NK-92 (cell line): Measurements from ENCODE around the gene PRR18.
"Not testable (repeated sequence)": the region's sequence is repeated elsewhere in the genome, so short reads cannot be mapped to it uniquely, and the experiment has no call there.

Experiments used
- DNase-seq: peaks from one replicate; lab custom pipeline; 2025; ENCODE audit not compliant: unreplicated experiment; lab: John Stamatoyannopoulos, UW

Gene PRR18, protein sequence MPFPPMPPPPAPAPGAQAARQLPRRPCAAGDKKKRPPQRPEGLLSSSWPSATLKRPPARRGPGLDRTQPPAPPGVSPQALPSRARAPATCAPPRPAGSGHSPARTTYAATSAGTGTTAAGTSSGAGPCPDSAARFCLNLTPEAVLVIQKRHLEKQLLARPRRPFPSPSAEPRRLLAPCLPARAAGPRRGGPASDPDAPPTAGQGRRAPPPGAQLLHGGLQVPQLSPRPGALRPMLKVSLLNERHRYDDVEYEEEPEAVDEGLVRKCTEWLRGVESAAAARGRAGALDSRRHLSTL

GRCh38 chr6:166308033-166308768 is at the start of gene PRR18:
PRR18 (minus strand) TSS chr6:166308392; CDS start chr6:166308142, 250 bp downstream.
- no peak for DNase-seq

DNA sequence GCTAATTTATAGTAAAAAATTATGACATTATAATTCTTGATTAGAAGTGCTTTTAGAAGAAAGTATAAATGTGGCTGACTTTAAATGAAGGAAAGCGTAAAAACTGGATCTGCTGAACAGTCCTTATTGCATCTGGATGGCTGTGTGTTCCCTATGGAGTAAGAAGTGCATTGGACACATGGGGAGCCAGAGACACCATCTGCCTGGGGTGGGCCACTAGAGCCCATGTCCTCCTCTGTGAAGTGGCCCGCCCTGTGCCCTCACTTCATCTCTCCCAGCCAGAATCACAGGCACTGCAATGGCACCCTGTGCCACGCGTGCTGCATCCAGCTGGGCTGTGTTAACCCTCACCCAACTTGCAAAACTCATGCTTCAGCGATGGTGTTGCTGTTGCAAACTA is 47.4 kb upstream of the PRR18 start:
- DNase-seq: no peak

- DNase-seq: no peak
Measured at GRCh38 chr6:166354965-166355364, 46.8 kb upstream of the PRR18 start.

GRCh38 chr6:166354143-166354542 is 46.0 kb upstream of the PRR18 start:
- no peak for DNase-seq

DNA sequence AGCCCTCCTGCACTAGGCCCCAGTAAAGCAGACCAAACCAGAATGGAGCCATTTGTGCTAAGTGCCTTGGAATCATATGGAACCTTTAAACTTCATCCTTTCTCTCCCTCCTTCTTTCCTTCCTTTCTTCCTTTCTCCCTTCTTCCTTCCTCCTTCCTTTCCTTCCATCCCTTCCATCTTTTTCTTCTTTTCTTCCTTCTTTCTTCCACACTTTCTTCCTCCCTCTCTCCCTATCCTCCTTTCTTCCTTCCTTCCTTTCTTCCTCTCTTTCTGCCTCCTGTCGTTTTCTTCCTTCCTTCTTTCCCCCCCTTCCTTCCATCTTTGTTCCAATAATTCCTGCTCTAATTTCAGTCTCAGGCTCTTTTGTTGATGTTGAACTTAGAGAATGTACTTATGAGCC is 45.3 kb upstream of the PRR18 start:
- no peak for DNase-seq

DNA sequence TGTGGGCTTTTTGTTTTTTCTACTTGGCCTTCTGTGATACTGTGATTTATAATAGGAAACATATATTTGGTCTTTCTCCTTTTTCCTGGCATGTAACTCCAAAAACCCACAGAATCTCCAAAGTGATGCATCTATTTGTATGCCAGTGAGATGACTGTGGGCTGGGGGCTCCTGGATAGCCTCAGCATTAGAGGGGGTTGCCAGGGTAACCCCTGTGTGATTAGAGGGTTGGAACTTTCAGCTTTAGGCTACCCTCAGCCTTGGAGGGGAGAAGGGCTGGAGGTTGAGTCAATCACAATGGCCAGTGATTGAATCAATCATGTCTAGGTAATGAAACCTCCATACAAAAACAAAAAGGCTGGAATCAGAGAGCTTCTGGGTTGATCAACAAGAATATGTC is 44.7 kb upstream of the PRR18 start:
- DNase-seq: no peak

- no peak for DNase-seq
Measured at GRCh38 chr6:166351715-166352285, 43.6 kb upstream of the PRR18 start.

DNA sequence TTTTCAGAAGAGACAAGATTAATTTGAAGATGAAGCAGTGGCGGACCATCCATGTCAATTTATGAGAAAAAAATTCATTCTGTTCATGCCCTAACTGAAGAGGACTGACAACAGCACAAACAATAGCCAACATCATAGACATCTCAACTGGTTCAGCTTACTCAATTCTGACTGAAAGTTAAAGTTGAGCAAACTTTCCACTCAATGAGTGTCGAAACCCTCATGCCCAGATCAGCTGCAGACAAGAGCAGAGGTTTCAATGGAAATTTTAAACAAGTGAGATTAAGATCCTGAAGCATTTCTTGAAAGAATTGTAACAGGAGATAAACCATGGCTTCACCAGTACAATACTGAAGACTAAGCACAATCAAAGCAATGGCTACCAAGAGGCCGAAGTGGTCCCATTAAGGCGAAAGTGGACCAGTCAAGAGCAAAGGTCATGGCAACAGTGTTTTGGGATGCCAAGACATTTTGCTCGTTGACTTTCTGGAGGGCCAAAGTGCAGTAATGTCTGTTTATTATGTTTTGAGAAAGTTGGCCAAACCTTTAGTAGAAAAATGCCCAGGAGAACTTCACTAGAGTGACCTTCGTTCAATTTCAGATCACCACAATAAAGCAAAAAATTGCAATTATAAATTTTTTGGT is 40.2 kb upstream of the PRR18 start:
- DNase-seq: no peak

DNA sequence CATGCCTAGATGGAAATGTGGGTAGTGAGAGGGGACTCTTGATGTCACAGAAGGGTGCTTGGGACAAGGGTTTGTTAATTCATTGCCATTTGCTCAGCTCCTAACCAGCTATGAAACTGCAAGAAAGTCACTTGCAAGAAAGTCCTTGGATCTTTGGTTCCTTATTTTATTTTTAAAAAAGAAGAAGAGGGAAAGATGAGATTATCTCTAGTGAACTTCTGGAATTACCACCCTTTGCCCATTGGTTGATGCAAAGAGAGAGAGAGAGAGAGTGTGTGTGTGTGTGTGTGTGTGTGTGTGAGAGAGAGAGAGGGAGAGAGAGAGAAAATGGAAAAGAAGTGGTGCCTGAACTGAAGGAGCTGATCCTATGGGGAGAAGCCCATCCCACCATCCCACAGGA is 38.8 kb upstream of the PRR18 start:
- DNase-seq: no peak

- no peak for DNase-seq
Measured at GRCh38 chr6:166346449-166346848, 38.3 kb upstream of the PRR18 start.

DNA sequence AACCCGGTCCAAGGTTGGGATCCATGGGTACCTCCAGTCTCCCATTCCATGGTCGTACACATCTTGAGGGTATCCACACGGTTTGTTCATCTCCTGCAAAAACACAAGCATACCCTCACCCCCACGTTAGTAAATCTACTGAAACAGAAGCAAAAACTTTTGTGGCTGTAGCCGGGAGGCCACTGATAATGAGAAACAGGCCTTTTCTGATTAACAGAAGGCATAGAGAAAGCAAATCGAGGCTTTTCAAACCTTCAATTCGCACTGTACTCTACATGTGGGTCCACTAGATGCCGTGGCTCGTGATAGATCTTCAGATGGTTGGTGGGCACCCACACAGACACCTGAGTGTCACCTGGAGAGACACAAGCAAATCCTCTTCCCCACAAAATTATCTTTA is 37.5 kb upstream of the PRR18 start:
- not testable (repeated sequence) for DNase-seq

- not testable (repeated sequence) for DNase-seq
Measured at GRCh38 chr6:166344921-166345320, 36.7 kb upstream of the PRR18 start.

DNA sequence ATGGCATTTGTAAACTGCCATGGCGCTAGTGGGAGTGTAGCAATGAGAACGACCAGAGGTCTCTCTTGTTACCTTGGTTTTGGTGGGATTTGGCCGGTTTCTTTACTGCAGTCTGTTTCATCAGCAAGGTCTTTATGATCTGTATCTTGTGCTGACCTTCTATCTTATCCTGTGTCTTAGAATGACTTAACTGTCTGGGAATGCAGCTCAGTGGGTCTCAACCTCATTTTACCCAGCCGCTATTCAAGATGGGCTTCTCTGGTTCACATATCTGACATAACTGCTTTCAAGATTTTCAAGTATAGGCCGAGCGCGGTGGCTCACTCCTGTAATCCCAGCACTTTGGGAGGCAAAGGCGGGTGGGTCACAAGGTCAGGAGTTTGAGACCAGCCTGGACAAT is 36.0 kb upstream of the PRR18 start:
- DNase-seq: no peak

DNA sequence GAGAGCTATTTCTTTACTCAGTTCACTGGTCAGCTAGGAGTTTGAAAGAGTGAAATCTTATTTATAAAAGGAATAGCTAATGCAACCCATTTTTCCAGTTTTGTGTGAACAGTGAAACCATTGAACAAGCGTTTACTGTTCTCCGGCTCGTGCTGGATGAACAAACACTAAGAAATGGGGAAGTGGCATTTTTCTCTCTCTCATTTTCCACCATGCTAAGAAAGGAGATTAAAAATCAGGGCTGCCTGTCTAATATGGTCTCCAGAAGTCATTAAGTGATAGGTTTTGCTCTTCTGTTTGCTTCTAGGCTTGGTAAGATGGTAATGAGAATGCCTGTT is 34.9 kb upstream of the PRR18 start:
- no peak for DNase-seq

DNA sequence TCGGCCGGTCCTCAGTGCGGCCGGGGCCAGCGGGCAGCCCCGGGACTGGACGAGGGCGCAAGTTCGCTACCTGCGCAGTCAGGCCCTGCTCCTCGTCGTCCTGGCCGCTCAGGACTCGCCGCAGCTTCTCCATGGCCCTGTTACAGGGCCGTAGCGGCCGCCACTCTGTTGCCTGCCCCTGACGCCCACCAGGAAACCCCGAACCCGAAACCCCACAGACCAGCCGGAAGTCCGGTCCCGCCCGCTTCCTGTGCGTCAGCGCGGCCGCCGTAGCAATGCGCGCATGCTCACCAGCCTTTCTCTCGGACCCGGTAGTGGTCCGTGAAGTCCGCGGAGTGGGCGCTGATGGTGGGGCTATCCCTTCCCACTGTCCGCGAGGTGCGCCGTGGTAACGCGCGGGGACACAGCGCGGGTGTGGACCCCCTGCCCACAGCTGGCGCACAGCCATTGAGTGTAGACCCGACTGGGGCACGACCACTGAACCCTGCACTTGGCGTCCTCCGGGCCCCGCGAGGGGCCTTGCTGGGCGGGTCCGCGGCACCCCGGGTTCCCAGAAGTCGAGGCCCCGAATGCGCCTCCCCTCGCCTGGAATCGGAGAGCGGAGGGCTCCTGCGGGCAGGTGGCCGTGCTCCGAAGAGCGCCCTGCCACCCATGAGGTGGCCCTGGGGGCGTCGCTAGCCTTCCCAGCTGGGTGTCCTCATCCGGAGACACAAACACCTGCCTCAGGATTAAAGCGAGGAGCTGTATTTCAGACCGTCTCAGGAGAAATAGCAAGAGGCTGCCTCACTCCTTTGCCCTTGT is 34.4 kb upstream of the PRR18 start, which contains the start of gene SFT2D1:
TSS of gene SFT2D1 (minus strand) at position 197 of the 801 bp plus-strand sequence. CDS start at position 133, 64 bp downstream.
- no peak for DNase-seq

DNA sequence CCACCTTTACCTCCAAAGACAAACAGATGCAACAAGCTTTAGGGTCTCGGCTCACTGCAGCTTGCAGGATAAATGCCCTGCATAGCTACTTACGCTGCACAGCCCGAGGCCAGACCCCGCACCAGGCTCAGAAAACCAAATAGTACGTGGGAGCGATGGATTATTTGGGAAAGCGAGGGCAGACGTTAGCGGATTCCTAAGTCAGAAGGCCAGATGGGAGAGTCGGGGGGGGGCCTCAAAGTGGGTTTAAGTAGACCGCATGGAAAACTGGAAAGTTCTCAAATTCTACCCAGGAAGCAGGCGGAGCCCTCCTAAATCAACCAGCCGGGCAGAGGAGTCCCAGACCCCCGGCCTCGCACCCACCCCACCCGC is 33.8 kb upstream of the PRR18 start:
- DNase-seq: no peak

- no peak for DNase-seq
Measured at GRCh38 chr6:166341464-166341863, 33.3 kb upstream of the PRR18 start.

- no peak for DNase-seq
Measured at GRCh38 chr6:166338854-166339253, 30.7 kb upstream of the PRR18 start.

DNA sequence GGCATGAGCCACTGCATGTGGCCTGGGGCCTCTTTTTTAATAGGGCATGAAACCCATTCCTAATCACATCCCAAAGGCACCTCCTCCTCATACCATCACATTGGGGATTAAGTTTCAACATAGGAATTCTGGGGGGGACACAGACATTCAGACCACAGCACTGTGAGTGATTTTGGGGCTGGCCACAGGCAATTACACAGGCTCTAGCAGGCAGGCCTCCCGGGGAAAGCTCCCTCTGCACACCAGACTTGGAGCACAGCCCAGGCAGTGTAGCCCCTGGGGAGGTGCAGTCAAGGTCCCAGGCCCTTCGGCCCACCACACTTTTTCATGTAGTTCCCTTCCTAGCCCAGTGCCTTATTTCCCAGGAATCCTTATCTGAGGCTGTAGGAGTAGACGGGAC is 28.7 kb upstream of the PRR18 start:
- no peak for DNase-seq

- no peak for DNase-seq
Measured at GRCh38 chr6:166335378-166336302, 27.4 kb upstream of the PRR18 start.
